H9 (cell line): ENCODE data around the gene EQTN. TPM values are rescaled to one million over a fixed set of nuclear protein-coding genes. Genes with fewer than 3 reads are reported as not detected.

ENCODE experiments used
- DNase-seq: peaks from one replicate; pipeline ENCODE4 v3.0.0-alpha.2; 2017
- H2AFZ ChIP-seq: one replicate; pipeline ENCODE4 v1.6.1; 2013; ENCODE audit warnings: mild to moderate bottlenecking, low read length, control low read depth, moderate library complexity
- H2AK5ac ChIP-seq: 2 replicates; pipeline ENCODE4 v1.6.1; 2013; ENCODE audit warnings: low read length, control low read depth, mixed read lengths; ENCODE audit not compliant: insufficient read length
- H2BK120ac ChIP-seq: one replicate; pipeline ENCODE4 v1.6.1; 2013; ENCODE audit warnings: low read depth, mild to moderate bottlenecking, low read length, control low read depth, inconsistent platforms; ENCODE audit not compliant: poor library complexity, severe bottlenecking
- H2BK12ac ChIP-seq: 2 replicates; pipeline ENCODE4 v1.6.1; 2013; ENCODE audit warnings: low read length, control low read depth, mixed read lengths, low read depth; ENCODE audit not compliant: insufficient read length
- H2BK15ac ChIP-seq: 2 replicates; pipeline ENCODE4 v1.6.1; 2013; ENCODE audit warnings: low read depth, low read length, control low read depth
- H2BK20ac ChIP-seq: one replicate; pipeline ENCODE4 v1.6.1; 2013; ENCODE audit warnings: low read depth, mild to moderate bottlenecking, low read length, control low read depth, inconsistent platforms; ENCODE audit not compliant: poor library complexity, severe bottlenecking
- H2BK5ac ChIP-seq: 2 replicates; pipeline ENCODE4 v1.6.1; 2013; ENCODE audit warnings: low read length, control low read depth, mixed read lengths; ENCODE audit not compliant: insufficient read length
- H3K14ac ChIP-seq: 2 replicates; pipeline ENCODE4 v1.6.1; 2013; ENCODE audit warnings: low read length, control low read depth; ENCODE audit not compliant: insufficient read depth
- H3K18ac ChIP-seq: 2 replicates; pipeline ENCODE4 v1.6.1; 2013; ENCODE audit warnings: low read depth, mild to moderate bottlenecking, mixed read lengths, low read length, control low read depth; ENCODE audit not compliant: insufficient read length
- H3K23ac ChIP-seq: 2 replicates; pipeline ENCODE4 v1.6.1; 2013; ENCODE audit warnings: low read length, control low read depth, mixed read lengths, low read depth; ENCODE audit not compliant: insufficient read length
- H3K23me2 ChIP-seq: 2 replicates; pipeline ENCODE4 v1.6.1; 2013; ENCODE audit warnings: low read depth, mild to moderate bottlenecking, mixed read lengths, low read length, control low read depth; ENCODE audit not compliant: insufficient read length, poor library complexity, severe bottlenecking
- H3K27ac ChIP-seq: 2 replicates; pipeline ENCODE4 v1.5.1; 2013; ENCODE audit warnings: low read length, control low read depth, mixed read lengths, low read depth; ENCODE audit not compliant: insufficient read length
- H3K27me3 ChIP-seq: 2 replicates; pipeline ENCODE4 v1.6.1; 2013; ENCODE audit warnings: low read length, control low read depth, inconsistent platforms; ENCODE audit not compliant: insufficient read depth
- H3K4ac ChIP-seq: 2 replicates; pipeline ENCODE4 v1.6.1; 2013; ENCODE audit warnings: low read depth, mild to moderate bottlenecking, control low read depth, inconsistent platforms, low read length, moderate library complexity
- H3K4me1 ChIP-seq: 2 replicates; pipeline ENCODE4 v1.6.1; 2013; ENCODE audit warnings: low read length, control low read depth, inconsistent platforms; ENCODE audit not compliant: insufficient read depth
- H3K4me2 ChIP-seq: 2 replicates; pipeline ENCODE4 v1.6.1; 2013; ENCODE audit warnings: low read length, control low read depth, mixed read lengths; ENCODE audit not compliant: insufficient read length, insufficient read depth
- H3K56ac ChIP-seq: 2 replicates; pipeline ENCODE4 v1.6.1; 2013; ENCODE audit warnings: low read depth, mild to moderate bottlenecking, mixed read lengths, low read length, control low read depth; ENCODE audit not compliant: insufficient read length
- H3K79me1 ChIP-seq: 2 replicates; pipeline ENCODE4 v1.6.1; 2013; ENCODE audit warnings: low read depth, mild to moderate bottlenecking, moderate library complexity, low read length, control low read depth, inconsistent platforms; ENCODE audit not compliant: insufficient read depth, poor library complexity, severe bottlenecking
- H3K79me2 ChIP-seq: 2 replicates; pipeline ENCODE4 v1.6.1; 2013; ENCODE audit warnings: low read length, control low read depth, inconsistent platforms; ENCODE audit not compliant: insufficient read depth
- H3K9ac ChIP-seq: 2 replicates; pipeline ENCODE4 v1.6.1; 2013; ENCODE audit warnings: low read length, control low read depth, mixed read lengths; ENCODE audit not compliant: insufficient read length; ENCODE audit errors: extremely low read depth
- H3K9me3 ChIP-seq: one replicate; pipeline ENCODE4 v1.6.1; 2013; ENCODE audit warnings: low read depth, low read length, inconsistent platforms; ENCODE audit not compliant: control insufficient read depth
- H3T11ph ChIP-seq: one replicate; pipeline ENCODE4 v1.6.1; 2013; ENCODE audit warnings: mild to moderate bottlenecking, low read length, control low read depth, inconsistent platforms
- H4K20me1 ChIP-seq: one replicate; pipeline ENCODE4 v1.6.1; 2013; ENCODE audit not compliant: control insufficient read depth, insufficient read length, insufficient read depth
- H4K5ac ChIP-seq: 2 replicates; pipeline ENCODE4 v1.6.1; 2013; ENCODE audit warnings: low read depth, mild to moderate bottlenecking, mixed read lengths, low read length, control low read depth; ENCODE audit not compliant: insufficient read length
- H4K8ac ChIP-seq: replicated peaks from 2 replicates; pipeline ENCODE4 v1.6.1; 2013; ENCODE audit warnings: low read length, control low read depth, mixed read lengths, low read depth; ENCODE audit not compliant: insufficient read length
- H4K91ac ChIP-seq: 2 replicates; pipeline ENCODE4 v1.6.1; 2013; ENCODE audit warnings: low read depth, mild to moderate bottlenecking, moderate library complexity, mixed read lengths, low read length, control low read depth; ENCODE audit not compliant: insufficient read length
- H3K27ac Mint-ChIP-seq, 3 experiments: 2 replicates in 2 of 3; 3 replicates in 1 of 3; pipeline ENCODE4 v1.8.0; 2020 to 2021; ENCODE audit warnings: mixed read lengths in 3 of 3, mild to moderate bottlenecking in 1 of 3, moderate library complexity in 1 of 3
- H3K27me3 Mint-ChIP-seq: 2 replicates; pipeline ENCODE4 v1.8.0; 2021; ENCODE audit warnings: low read depth, mild to moderate bottlenecking, moderate library complexity, mixed read lengths
- H3K36me3 Mint-ChIP-seq, 3 experiments: 2 replicates in 2 of 3; 3 replicates in 1 of 3; pipeline ENCODE4 v1.8.0; 2020 to 2021; ENCODE audit warnings: low read depth in 3 of 3, mixed read lengths in 3 of 3; ENCODE audit not compliant: insufficient read depth in 1 of 3
- H3K4me1 Mint-ChIP-seq, 2 experiments: 2 replicates each; pipeline ENCODE4 v1.8.0; 2020; ENCODE audit warnings: mixed read lengths in 2 of 2
- H3K4me3 Mint-ChIP-seq, 2 experiments: 2 replicates in 1 of 2; 3 replicates in 1 of 2; pipeline ENCODE4 v1.8.0; 2020 to 2021; ENCODE audit warnings: mild to moderate bottlenecking in 2 of 2, mixed read lengths in 2 of 2, moderate library complexity in 1 of 2
- H3K9me3 Mint-ChIP-seq, 2 experiments: 2 replicates in 1 of 2; 3 replicates in 1 of 2; pipeline ENCODE4 v1.8.0; 2020; ENCODE audit warnings: mild to moderate bottlenecking in 2 of 2, mixed read lengths in 2 of 2, moderate library complexity in 1 of 2
- WGBS: extraction: QIAGEN DNeasy Blood & Tissue Kit; methylation state at CpG from one replicate; pipeline ENCODE4 v1.1.7; 2013; ENCODE audit warnings: missing lambda C conversion rate, low lambda C conversion rate, mixed read lengths; ENCODE audit not compliant: insufficient read length; ENCODE audit errors: extremely low coverage; 5-methylcytosine and 5-hydroxymethylcytosine counted together
- total RNA-seq: library from RNA; stranded (reverse); gene quantifications from 2 replicates; pipeline ENCODE4 v1.2.1, GENCODE V29; 2021
- TF ChIP-seq, protein P1 (sequence below): fragments of 200-600 bp; sonication (generic); conservative IDR thresholded peaks from 3 replicates; pipeline ENCODE4 v1.8.0; 2021; ENCODE audit warnings: antibody characterized with exemption, mild to moderate bottlenecking

Gene EQTN
- total RNA-seq, 1 experiment from 2014 or later = not detected

DNA sequence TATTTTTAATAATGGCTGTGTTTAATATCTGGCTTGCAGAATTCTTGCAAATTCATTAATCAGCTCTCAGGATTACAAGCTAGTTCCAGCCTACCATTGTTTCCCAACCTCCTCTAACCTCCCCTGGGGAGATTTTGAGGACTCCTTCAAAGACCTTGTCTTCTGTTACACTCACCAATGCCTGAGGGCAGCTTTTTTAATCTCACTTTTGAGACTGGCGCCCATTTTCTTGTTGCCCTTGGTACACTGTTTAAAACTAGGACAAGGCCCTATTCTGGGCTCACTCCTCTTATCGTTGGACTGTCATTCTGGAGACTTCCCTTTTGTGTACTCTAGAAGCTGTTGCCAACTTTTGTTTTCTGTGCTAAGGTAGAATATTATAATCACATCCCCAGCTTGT is 13.6 kb upstream of the EQTN start:
- no peak overlapping the region for H3K4me3 Mint-ChIP-seq
- peaks cover 11 to 18% of the 10 kb centered on the region in 2 experiments for H3K9me3 Mint-ChIP-seq
- H3K23ac ChIP-seq = no peak overlapping the region
- no peak overlapping the region for H4K8ac ChIP-seq
- H4K20me1 ChIP-seq = no peaks in the 10 kb centered on the region
- H3K36me3 Mint-ChIP-seq = peaks cover 0 to 18% (median 2%) of the 10 kb centered on the region in 3 experiments; a peak in 2 of 7 replicates
- no peak overlapping the region for H2BK20ac ChIP-seq
- H3K27ac Mint-ChIP-seq = no peak overlapping the region
- H2AFZ ChIP-seq = no peak overlapping the region
- no peak overlapping the region for H2BK120ac ChIP-seq
- no peak overlapping the region for H3K56ac ChIP-seq
- H3K9ac ChIP-seq = no peak overlapping the region
- H3K27me3 Mint-ChIP-seq = peaks cover 72% of the 10 kb centered on the region
- H4K5ac ChIP-seq = no peak overlapping the region
- no peak overlapping the region for H3K4ac ChIP-seq
- no peaks in the 10 kb centered on the region for H3K79me1 ChIP-seq
- H2AK5ac ChIP-seq = no peak overlapping the region
- peaks cover 25 to 34% of the 10 kb centered on the region in 2 experiments for H3K4me1 Mint-ChIP-seq
- no peak overlapping the region for H2BK5ac ChIP-seq
- TF ChIP-seq, protein P1, sequence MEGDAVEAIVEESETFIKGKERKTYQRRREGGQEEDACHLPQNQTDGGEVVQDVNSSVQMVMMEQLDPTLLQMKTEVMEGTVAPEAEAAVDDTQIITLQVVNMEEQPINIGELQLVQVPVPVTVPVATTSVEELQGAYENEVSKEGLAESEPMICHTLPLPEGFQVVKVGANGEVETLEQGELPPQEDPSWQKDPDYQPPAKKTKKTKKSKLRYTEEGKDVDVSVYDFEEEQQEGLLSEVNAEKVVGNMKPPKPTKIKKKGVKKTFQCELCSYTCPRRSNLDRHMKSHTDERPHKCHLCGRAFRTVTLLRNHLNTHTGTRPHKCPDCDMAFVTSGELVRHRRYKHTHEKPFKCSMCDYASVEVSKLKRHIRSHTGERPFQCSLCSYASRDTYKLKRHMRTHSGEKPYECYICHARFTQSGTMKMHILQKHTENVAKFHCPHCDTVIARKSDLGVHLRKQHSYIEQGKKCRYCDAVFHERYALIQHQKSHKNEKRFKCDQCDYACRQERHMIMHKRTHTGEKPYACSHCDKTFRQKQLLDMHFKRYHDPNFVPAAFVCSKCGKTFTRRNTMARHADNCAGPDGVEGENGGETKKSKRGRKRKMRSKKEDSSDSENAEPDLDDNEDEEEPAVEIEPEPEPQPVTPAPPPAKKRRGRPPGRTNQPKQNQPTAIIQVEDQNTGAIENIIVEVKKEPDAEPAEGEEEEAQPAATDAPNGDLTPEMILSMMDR = no peak
- H2BK12ac ChIP-seq = no peak overlapping the region
- no peak overlapping the region for H4K91ac ChIP-seq
- H3K27me3 ChIP-seq = no peaks in the 10 kb centered on the region
- H3K4me2 ChIP-seq = no peak overlapping the region
- H3K14ac ChIP-seq = no peak overlapping the region
- no peaks in the 10 kb centered on the region for H3K9me3 ChIP-seq
- peaks cover 11% of the 10 kb centered on the region for H3K4me1 ChIP-seq
- H3K18ac ChIP-seq = no peak overlapping the region
- H3K79me2 ChIP-seq = no peaks in the 10 kb centered on the region
- no peaks in the 10 kb centered on the region for H3K23me2 ChIP-seq
- H2BK15ac ChIP-seq = no peak overlapping the region
- H3K27ac ChIP-seq = no peak overlapping the region
- H3T11ph ChIP-seq = no peak overlapping the region
- DNase-seq = no peak
- no CpG with 5 or more reads among the region's 2 CpGs for WGBS
